Measurements from ENCODE around the gene SORCS2.
A peak's percentile ranks its signal among the peaks of the same experiment; 100 is the strongest.

SORCS2 gene

DNA sequence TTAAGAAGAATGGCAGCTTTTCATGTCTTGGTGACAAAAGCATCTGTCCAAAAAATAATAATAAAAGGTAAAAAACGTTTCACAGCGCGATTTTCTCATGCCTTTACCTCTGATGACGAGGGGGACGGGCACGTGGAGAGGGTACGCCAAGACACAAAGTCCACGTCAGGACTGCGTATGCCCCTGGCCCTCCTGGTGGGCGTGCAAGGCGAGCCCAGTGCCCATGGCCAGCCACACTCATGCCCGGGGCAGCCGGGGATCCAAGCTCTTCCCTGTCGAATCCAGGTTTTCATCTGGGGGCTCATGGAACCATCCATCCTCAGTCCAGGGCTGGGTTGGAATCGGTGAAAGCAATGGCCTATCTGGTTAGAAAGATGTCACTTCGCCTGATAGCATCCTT, 570.8 kb downstream of the SORCS2 start:
- no peak for DNase-seq

DNA sequence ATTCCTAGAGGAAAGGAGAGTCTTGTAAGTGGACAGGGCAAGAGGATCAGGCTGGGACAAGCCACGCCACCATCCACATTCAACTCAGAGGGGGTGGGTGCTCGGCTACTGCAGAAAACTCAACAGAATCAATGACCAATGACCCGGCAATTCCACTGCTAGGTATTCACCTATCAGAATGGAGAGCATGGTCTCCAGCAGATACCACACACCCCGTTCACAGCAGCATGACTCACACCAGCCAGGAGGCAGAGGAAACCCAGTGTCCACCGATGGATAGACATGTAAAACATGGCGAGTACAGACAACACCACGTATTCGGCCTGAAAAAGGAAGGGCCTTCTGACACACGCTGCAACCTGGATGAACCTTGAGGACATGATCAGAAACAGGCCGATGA, 571.5 kb downstream of the SORCS2 start:
- DNase-seq: no peak

DNA sequence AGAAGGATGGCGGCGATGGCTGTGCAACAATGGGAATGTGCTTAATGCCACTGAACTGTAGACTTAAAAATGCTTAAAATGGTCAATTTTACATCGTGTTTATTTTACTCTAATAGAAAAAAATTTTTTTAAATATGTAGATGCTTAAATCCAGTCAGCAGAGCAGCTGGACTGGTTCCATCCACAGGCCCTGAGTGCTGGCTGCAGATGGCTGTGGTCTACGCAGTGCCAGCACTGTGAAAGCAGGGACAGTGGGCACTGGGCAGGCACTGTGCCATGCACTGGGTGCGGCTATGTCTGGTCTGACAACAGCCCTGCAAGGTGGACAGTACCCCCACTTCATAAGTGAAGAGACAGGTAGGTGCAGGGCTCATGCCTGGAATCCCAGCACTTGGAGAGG, 572.1 kb downstream of the SORCS2 start:
- no peak for DNase-seq

DNA sequence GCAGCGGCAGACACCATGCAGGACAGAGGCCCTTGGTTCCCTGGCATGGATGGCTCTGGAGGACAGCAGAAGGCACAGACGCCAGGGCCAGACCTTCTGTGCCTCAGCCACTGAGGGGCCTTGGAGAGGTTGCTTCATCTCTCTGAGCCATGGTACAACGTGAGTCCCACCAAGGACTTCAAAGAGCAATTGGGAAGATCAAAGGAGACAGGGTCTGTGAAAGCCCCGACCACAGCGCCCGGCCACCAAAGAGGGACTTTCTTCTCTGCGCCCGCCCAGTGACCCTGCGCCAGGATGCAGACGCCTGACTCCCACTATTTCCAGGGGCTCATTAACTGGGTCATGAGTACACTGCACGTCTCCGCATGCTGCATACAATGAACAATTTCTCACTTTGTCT, 573.3 kb downstream of the SORCS2 start:
- DNase-seq: no peak

DNA sequence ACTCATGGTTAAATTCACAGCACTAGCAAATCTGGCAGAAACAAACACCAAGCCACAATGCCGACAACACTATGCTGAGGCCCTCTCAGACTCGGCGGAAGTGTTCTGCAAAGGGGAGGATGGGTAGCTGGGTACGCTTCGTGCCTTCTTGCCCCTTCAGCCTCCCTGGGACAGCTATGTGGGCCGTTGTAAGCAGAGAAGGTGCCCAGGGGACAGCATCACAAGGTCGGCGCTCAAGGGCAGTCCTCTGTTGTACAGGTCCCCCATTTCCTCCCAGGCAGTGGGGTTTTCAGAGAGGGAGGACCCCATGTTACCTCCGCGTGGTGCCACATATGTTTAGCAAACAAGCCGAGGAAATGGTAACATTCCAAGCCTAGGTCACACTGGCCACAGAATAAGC, 573.7 kb downstream of the SORCS2 start:
- no peak for DNase-seq

DNA sequence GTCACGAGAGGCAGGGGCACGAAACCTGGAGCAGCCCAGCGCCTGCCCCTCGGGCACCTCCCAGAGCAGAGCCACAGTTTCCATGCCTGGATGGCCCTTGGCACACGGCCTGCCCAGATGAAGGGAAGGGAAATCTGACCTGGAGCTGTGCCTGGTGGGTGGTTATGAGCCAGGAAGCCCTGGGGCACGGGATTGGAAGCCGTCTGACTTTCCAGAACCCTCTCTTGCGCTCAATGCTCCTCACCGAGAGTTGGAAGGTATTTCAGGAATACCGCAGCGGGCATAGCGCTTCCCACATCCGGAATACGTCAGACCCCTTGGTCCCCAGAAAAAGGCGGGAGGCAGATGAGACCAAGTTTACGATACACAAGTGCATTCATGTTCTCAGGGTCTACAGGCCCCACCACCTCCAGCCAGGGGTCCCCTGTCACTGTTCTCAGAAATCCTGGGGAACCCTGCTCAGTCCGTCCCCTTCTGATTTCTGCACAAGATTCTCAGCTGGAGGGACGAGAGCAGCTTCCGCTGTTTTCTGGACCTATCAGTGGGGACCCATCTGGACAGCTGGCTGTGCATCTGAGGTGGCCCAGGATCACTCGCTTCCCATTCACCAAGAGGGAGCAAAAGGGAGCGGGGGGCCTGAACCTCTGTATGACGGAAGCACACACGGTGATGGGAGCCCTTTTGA, 574.5 kb downstream of the SORCS2 start:
- DNase-seq: no peak

DNA sequence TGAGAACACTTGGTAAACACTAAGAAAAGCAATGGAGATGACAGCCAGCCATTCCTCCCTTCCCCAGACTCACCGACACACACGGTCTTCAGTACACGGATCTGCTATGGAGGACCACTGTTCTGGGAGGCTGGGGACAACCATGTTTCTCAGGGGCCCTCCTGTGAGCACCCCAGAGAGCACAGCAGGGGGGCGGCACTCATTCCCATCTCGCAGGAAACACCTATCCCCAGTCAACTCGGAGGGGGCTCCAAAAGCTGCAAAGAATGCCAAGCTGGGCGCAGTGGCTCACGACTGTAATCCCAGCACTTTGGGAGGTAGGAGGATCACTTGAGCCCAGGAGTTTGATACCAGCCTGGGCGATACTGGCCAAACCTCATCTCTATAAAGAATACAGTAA, 575.2 kb downstream of the SORCS2 start:
- no peak for DNase-seq

DNA sequence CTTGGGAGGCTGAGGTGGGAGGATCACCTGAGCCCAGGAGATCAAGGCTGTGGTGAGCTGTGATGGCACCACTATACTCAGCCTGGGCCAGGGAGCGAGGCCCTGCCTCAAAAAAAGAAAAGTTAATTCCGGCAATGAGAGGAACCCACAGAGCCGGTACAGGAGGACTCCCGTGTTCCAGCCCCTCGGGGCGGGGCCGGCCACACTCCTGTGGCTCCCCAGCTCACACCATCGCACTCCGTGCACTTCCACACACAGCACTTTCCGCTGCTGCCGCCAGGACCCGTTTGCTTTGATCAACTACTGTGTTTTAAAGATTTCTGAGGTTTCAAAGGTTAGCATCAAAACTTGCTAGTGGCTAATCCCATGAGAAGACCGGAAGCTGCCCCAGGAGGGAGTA, 575.6 kb downstream of the SORCS2 start:
- DNase-seq: no peak

DNA sequence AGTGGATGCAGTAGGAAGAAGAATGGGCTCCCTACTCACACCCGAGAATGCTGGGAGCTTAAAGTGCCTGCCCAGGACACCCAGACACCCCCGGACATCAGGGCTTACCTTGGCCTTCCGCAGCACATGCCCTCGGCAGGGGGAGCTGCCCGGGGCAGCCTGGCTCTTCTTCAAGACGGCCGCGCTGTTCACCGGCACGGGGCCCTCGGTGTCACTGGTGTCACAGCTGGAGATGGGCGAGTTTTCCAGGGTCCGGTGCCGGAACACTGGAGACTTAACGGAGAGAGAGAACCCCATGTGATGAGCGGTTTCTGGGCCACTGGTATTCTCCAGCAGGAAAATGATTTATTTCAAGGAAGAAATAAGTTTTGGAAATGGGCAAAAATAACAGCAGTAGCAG, 576.4 kb downstream of the SORCS2 start:
- DNase-seq: no peak

DNA sequence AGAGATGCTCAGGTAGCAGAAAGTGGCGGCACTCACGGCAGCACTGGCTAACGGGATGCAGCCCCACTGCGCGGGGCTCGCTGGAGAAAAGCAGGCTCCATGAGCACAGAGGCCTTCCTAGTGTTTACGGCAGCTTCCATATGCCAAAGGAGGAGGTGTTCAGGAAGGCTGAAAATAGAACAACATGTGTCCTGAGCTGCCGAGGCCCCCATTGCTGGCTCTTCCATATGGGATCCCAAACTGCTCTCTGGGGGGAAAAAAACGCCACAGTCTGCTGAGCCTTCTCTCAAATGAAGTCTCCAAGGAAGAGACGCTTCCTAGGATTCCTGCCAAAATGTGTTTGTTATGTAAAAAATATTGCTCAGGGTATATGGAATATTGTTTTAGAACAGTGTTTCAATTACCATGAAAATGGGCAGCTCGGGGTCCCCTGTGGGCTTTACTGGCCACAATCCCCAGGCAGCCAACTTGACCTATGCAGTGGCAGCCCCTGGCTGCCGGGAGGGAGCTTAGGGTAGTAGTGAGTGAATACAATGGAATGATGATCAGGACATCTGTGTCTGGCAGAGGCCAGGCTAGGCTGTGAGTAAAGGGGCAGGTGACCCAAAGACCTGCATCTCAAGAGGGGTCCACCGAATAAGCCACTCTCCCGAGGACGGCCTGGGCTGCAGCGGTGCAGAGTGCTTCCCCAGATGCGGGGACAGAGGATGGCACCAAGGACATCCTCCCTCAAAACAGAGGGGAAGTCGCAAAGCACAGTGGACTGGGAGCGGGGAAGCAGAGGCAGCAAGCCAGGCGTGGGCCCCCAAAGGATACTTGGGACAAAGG, 577.3 kb downstream of the SORCS2 start:
- no peak for DNase-seq

DNA sequence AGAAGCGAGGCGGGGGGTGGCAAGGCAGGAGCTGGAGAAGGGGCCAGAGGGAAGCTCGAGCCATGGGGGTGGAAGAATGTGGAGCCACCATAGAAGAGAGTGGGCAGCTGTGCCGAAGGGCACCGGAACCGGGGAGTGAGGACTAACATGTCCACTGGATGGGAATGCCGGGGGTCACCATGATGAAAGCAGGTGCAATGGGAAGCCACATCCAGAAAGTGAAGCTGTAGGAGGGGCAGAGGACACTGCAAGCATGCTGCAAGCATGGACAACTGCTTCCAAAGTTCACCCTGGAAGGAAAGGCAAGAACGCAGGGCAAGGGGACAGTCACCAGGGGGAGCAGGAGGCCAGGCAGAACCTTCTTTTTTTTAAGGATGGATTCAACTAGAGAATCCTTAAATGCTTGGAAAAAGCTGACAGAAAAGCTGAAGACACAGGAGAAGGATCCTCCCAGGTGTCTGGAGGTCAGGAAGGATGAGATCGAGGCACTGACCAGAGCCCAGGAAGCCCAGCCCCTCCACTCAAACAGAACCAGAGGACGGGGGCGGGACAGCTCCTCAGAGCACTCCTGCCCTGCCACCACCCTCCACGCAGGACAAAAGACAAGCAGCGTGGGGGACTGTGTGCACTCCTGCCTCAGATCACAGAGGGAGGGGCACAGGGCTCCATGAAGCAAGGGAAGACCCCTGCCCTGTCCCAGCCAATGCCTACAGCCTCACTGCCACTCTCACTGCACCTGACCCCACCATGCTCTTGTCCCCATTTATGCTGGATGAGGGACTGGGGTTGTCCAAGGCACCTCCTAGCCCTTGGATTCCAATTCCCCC, 578.1 kb downstream of the SORCS2 start:
- DNase-seq: no peak

DNA sequence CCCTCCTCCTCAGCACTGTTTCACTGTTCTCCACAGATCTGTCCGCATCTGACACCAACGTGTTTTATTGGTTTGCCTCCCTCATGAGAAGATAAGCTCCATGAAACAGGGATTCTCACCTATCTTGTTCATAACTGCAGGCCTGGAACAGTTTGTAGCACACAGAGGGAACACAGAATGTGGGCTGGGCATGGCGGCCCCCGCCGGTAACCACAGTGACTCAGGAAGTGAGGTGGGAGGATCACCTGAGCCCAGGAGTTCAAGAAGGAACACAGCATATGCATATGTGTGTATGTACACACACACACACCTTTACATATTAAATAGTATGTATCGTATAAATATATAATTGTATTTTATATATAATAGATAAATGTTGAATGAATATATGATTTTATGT, 578.7 kb downstream of the SORCS2 start:
- peak; percentile 50 for DNase-seq

DNA sequence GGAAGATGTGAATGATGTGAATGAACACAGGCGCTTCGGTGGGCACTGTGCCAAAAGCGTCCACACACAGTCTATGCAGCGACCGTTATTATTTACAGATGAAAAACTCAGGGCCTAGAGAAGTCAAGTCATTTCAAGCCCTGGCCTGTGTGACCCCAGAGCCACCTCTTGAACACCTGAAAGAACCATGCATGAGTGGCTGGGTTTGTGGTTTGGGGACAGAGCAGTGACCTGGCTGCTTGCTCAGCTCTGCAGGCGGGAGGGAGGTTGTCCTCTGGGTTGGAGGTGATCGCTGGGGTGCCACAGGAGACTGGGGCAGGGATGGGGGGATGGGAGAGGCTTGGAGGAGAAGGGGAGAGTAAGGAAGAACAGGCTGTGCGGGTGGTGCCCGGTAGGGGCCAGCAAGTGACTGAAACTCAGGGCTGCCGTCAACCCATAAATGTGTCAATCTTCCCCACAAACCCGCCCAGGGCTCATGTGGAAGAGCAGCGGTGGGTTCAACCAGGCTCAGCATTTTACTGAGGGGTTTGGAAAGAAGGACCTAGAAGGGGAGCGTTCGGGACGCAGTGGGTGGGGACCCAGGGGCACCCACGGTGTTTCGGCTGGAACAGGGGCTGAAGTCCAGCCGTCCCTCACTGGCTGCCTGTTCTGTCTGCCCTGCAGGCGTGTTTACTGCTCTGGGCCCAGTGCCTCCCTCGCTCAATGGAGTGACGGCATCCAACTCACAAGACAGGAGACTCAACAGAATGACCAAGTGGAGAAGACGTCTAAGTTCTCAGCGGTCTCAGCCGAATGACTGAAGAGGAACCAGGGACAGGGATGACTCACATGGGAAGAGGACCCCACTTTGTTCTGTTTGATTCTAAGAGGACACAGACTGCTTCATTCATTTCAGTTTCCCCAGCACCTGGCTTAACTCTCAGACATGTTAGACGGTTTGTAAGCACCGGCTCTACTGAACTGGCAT, 579.5 kb downstream of the SORCS2 start:
- no peak for DNase-seq

DNA sequence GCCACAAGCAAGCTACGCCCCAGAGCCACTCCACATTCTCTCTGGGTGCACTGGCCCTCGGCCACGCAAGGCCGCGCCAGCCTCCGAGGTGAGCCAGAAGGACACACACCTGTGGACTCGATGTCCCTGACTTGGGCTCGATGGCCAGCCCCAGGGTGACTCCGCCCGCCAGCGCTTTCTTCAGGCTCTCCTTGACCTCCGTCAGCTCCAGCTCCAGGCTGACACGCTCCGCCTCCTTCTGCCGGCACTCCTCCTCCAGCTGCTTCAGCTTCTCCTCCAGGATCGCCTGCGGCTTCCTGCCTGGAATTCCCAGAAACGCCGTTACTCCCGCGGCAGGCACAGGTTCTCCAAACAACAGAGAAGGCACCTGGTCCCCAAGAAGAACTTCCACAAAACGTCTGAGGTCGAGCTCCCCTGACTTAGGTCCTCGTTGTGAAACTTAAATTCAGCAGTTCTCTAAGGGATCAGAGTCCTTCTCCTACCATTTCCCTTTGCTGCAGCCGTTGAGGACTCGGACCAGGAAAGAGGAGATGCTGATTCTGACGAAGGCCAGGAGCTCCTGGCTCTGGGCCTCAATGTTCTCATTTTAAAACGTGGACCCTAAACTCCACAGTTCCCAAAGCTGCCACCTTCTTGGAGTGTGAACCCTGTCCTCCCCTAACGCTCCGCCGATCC, 580.5 kb downstream of the SORCS2 start:
- no peak for DNase-seq

DNA sequence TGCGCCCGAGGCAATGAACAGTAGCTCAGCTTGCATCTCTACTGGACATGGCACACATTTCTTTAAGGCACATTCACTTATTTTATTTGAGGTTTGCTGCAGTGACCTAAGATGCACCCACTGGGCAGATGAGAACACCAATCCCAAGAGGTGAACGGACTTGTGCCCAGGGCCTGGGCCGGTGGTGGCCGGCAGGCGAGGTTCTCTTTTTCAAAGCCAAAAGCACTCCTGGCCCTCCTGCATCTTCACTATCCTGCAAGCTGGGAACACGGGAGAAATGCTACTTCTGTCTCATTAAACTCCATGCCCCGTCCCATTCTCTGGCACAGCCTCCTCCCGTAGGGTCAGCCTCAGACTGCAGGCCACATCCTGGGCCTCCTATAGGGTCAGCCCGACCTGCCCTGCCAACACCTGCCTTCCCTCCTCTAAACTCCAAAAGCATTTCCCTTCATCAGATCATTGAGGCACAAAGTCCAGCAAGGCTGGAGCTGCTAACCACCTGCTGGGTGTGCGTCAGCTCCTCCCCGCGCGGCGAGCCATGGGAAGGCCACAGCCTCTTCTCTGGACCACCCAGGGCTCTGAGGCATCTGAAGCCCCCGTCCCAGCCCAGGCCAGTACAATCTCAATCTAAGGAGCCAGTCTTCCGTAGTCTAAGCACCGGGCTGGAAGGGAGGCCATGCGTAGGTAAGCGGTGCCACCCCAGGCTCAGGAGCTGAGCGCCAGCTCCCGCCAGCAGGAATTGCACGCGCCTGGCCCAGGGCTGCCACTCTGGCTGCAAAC, 581.3 kb downstream of the SORCS2 start:
- no peak for DNase-seq

DNA sequence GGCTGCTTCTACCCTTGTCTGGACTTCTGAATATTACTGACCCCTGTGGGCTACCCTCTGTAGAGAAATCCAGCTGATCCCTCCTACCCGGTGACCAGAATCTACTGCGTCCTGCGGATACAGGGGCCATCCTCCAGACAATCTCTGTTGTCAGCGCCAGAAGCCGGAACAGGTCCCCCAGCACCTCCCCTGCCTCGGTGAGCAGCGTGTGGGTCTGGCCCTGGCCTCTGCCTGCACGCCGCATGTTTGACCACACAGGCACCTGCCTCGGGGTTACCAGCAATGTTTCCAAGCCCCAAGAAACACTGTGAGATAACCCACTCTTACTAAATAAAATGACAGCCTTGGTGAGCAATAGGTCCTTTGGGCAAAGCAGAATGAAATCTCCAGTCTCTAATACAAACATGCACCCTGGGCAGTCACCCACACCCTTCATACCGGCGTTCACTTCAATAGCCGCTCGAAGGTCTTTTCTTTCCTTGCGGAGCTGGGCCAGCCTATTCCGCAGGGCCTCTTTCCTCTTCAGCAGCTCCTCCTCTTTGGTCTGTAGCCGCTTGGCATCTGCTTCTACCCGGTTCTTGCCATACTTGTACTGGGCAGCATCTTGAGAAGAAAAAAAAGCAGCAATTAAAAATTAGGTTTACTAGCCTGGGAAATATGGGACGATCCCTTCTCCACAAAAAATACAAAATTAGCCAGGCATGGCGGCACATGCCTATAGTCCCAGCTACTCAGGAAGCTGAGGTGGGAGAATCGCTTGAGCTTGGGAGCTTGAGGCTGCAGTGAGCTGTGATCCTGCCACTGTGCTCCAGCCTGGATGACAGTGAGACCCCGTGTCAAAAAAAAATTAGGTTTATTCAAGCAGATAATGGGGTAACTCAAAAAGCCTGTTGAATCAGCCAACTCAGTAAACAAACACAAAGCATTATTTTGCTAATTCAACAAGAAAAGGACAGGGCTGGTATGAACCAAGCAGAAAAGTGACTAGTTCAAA, 582.3 kb downstream of the SORCS2 start:
- DNase-seq: no peak

DNA sequence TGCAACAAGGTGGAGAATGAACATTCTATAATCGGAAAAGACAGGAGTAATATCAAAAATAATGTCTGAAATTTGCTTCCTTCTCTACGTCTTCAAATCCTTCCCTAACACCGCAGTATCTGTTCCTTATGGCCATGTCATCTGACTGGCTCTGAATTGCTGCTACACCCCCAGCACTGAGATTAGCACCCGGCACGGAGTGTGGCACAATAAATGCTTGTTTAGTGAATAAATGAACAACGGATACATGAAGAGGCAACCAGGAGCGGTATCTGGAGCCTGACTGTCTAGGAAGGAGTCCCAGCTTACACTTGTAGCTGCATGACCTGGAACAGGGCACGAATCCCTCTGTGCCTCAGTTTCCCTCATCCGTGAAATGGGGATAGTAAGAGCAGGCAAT, 583.1 kb downstream of the SORCS2 start:
- DNase-seq: no peak

DNA sequence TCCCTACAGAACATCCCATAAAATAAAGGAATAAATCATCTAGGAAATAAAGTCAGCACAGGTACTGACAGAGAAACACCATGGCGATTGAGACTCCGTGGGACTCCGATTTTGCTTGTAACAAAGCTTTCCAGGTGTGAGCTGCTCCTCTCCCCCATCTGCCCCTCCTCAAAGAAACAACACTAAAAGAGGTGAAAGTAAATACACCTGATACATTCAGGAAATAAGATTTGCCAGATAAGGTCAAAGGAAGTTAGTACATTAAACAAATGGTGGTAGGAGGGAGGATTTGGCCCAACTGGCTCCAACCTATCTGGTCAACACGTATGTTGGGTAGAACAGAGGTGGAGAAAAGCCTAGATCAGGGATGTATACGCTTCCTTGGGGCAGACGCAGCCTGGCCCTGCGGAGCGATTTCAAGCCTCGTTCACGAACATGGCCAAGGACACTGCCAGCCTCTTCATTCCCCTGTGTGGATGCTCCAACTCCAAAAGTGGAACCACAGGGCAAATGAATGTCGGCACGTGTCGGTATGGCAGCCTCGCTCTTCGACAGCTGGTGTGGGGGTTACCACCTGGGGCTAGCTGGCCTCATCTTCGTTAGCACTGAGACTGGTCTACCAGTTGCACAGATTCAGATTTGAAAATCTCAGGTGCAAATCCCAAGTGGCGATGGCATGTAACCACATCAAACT, 584.8 kb downstream of the SORCS2 start:
- no peak for DNase-seq

DNA sequence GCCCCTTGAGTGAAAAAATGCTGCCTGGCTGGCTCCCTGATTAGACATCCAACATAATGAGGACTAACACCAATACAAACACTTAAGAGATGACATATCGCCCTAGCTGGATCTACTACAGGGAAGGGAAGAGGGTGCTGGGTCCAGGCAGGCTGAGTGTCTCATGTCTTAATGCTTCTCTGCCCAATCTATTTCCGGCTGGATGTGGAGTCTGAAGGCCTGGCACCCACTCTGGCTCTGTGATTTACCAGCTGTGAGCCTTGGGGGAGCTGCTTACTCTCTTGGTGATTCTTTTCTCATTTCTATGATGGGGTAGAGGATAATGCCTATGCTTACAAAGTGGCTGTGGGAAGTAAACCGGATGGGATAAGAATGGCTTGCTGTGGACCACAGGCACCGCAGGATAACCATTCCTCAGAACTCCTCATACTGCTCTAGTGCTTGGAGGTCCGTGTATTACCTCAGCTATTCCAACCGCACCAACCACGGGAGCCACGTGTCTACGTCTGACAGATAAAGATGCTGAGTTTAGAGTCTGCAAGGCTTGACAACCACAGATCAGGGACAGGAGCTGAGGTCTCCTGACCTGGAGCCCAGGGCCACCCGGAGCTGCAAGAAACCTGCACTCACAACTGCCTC, 585.7 kb downstream of the SORCS2 start:
- DNase-seq: no peak
